ENCODE data around the gene THOC6.

THOC6 gene

GRCh38 chr16:3017794-3018506 lies 5.9 kb upstream of the THOC6 start, which contains the start of gene CLDN6:
CLDN6 (minus strand) TSS chr16:3018183; CDS start chr16:3016021, 2,162 bp downstream.
- FAIRE-seq, result no peak

DNA sequence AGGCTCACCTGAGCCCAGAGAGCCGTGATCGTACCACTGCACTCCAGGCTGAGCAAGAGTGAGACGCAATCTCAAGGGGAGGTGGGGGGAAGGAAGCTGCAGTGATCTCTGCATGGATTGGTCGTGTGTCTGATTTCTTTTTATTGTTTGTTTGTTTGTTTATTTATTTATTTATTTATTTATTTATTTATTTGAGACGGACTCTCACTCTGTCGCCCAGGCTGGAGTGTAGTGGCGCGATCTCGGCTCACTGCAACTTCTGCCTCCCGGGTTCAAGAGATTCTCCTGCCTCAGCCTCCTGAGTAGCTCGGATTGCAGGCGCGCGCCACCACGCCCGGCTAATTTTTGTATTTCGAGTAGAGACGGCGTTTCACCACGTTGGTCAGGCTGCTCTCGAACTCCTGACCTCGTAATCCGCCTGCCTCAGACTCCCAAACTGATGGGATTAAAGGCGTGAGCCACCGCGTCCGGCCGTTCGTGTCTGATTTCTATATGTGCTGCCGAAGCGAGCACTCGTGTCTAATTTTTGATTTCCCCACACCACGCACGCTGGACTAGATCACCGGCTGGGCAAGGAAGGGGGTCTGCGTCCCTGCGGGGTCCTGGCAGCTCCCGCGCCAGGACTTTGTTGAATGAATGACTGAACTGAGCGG lies 4.1 kb upstream of the THOC6 start:
- FAIRE-seq, result no peak

DNA sequence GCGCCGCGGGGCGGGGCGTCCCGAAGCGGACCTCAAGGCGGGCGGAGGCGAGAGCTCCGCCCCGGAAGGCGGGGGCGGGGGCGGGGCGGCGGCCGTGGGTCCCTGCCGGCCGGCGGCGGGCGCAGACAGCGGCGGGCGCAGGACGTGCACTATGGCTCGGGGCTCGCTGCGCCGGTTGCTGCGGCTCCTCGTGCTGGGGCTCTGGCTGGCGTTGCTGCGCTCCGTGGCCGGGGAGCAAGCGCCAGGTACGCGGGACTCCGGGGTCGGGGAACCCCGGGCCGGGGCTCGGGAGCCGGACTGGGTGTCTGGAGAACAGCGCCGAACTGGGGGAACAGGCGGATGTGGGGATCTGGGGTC lies 3.6 kb upstream of the THOC6 start, which contains the start of gene TNFRSF12A:
TNFRSF12A (plus strand) TSS at position 122 of the 357 bp plus-strand sequence; CDS start at position 152, 30 bp downstream.
- FAIRE-seq, result no peak

GRCh38 chr16:3020604-3021448 lies 3.0 kb upstream of the THOC6 start:
- no peak for FAIRE-seq

DNA sequence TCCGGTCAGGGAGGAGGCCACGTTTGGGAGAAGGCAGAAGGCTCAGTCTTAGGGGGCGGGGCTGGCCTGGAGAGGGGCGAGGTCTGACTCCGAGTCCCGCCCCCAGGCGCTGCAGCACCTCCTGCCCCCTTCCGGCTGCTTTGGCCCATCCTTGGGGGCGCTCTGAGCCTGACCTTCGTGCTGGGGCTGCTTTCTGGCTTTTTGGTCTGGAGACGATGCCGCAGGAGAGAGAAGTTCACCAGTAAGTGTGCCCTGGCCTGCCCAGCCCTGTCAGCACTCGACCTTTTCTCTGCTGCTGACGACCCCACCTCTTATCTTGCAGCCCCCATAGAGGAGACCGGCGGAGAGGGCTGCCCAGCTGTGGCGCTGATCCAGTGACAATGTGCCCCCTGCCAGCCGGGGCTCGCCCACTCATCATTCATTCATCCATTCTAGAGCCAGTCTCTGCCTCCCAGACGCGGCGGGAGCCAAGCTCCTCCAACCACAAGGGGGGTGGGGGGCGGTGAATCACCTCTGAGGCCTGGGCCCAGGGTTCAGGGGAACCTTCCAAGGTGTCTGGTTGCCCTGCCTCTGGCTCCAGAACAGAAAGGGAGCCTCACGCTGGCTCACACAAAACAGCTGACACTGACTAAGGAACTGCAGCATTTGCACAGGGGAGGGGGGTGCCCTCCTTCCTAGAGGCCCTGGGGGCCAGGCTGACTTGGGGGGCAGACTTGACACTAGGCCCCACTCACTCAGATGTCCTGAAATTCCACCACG lies 2.2 kb upstream of the THOC6 start:
- FAIRE-seq, result no peak

DNA sequence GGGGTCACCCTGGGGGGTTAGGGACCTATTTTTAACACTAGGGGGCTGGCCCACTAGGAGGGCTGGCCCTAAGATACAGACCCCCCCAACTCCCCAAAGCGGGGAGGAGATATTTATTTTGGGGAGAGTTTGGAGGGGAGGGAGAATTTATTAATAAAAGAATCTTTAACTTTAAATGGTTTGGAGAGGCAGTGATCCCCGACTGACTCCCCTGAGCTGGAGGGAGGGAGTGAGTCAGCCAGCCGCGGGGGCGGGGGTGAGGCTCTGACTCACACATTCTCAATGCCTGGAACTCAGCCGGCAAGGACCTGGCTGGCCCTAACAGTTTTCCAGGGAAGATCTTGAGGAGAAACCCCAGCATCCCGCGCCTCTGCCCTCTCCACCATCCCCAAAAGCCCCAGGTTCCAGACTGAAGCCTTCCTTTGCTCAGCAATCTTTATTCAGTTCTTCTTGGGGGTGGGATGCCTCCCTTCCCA lies 1.6 kb upstream of the THOC6 start:
- no peak for FAIRE-seq

GRCh38 chr16:3022684-3023414 lies 986 bp upstream of the THOC6 start:
- no peak for FAIRE-seq

- no peak for FAIRE-seq
These were observed 493 bp upstream of the THOC6 start for GRCh38 chr16:3023415-3023668.

DNA sequence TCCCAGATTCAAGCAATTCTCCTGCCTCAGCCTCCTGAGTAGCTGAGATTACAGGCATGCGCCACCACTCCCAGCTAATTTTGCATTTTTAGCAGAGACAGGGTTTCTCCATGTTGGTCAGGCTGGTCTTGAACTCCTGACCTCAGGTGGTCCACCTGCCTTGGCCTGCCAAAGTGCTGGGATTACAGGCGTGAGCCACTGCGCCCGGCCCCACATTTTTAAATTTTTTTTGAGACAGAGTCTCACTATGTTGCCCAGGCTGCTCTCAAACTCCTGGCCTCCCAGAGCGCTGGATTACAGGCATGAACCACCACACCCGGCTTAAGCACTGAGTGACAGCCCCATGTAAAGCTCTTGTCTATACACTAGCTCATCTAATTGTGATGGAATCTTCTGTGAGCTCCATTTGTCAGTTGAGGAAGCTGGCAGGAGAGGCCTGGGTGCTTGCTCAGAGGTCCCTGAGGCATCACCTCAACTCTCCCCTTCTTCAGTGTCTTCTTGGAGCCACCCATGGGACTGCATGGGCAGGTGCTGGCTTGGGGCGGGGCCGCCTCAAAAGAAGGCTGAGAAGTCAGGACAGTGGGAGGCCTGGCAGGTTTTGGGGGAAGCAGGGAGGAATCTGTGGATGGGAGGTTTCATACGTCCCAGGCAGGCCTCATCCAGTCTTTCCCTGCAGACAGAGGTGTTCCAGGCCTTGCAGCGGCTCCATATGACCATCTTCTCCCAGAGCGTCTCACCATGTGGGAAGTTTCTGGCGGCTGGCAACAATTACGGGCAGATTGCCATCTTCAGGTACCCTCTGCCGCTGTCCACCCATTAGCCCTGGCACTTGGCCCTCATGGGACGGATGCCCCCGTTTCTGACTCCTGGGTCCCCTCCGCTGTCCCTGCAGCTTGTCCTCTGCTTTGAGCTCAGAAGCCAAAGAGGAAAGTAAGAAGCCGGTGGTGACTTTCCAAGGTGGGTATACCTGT lies 1.5 kb downstream of the THOC6 start:
- FAIRE-seq, result no peak

DNA sequence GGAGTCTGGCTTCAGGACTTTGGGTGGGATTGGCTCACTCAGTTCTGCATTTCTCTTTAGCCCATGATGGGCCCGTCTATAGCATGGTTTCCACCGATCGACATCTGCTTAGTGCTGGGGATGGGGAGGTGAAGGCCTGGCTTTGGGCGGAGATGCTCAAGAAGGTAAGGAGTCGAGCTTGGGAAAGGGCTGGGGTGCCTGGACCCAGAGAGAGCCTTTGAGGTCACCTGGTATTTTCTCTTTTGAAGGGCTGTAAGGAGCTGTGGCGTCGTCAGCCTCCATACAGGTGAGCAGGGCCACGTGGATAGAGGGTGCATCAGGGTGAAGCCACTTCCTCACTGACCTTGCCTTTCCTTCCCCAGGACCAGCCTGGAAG lies 2.2 kb downstream of the THOC6 start:
- no peak for FAIRE-seq

GRCh38 chr16:3026609-3027488 lies 3.0 kb downstream of the THOC6 start:
- no peak for FAIRE-seq

DNA sequence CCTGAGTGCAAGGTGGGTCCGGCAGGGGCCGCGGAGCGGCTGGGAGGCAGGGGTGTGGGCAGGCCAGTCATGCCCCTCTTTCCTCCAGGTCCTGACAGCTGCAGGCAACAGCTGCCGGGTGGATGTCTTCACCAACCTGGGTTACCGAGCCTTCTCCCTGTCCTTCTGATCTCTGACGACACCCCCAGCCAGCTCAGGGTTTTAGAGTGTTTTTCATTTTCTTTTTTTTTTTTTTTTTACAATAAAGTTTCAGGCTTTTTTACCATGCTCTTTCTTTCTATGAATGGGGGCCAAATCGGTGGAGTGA lies 3.6 kb downstream of the THOC6 start:
- FAIRE-seq, result no peak

DNA sequence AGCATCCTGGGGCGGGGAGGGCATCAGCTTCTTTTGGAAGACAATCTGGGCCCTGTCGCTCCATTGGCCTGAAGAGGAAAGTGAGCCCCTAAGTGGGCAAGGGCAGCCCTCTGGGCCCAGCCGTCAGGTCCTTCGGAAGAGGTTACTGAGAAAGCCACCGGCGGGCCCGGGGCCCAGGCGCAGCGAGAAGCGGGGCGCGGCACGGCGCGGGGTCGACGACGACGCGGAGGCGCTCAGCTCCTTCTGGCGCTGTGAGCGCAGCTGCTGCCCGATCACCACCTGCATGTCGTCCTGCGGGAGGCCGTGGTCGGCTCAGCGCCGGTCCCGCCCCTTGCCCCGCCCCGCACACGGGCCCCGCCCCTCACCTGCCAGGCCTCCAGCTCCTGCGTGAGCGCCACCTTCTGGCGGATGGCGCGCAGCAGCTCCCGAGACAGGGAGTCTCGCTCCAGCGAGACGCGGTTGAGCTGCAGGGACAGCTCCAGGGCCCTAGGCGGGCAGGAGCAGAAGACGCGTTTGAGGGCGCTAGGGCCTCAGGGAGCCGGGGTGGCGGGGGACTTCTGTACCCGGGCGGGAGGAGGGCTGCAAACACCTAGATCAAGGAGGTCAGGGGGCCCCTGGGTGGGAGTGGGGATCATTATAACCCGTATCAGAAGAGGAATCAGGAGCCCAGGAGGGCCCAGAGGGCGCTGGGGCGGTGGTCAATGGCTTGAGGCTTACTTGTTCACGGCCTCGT lies 4.3 kb downstream of the THOC6 start:
- FAIRE-seq, result no peak

DNA sequence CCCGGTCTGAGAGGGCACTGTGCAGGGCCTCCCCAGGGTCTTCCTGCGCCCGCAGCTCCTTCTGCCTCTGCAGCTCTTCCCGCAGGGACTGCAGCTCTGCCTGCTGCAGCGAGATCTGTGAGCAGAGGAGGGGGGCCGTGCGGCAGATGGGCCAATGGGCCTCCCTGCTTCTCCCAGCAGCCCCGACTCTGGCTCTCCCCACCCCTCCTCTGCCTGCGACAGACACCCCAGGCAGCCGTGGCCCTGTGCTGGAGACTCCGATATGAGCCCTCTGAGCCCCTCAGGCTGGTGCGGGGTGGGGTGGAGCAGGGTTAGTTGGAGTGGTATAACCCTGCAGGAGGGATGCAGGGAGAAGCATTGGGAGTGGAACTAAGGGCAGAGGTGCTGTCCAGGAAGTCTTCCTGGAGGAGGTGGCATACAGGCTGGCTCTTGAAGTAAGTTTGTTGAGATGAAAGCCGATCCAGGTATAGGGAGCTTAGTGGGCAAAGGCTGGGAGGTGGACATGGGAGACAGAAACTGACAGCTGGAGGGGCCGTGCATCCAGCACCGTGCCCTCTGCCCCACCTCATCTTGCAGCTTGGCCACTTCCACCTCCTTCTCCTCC lies 5.0 kb downstream of the THOC6 start:
- FAIRE-seq, result no peak

DNA sequence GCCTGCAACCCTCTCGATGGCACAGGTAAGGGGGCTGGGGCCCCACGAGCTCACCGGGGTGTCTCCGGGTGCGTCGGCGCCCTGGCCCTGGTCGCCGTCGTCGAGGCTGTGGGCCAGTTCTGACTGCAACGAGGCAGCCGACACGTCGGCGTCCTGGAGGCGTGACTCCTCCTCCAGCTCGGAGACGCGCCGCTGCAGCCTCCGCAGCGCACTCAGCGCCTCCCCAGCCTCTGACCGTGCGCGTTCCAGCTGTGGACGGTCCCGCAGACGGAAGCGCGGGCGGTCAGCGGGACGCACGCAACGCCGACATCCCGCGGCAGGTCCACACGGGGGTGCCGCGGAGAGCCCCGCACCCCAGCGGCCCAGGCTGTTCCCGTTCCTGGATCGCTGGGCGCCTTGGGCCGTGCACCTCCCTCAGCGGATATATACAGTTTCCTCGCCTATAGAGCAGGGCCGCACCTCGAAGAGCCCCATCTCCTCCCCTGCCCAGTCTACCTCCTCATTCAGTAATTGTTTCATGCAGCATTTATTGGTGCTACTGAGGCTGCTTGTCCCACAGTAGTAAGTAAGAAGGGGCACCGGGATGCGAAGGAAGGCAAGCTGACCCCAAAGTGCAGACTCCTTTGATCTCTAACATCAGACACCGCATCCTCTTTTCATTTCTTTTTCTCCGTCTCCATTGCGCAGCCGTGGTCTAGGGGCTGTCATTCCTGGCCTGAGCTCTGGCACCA lies 5.8 kb downstream of the THOC6 start:
- no peak for FAIRE-seq

GRCh38 chr16:3030222-3031212 lies 6.7 kb downstream of the THOC6 start:
- no peak for FAIRE-seq

- no peak for FAIRE-seq
These were observed 8.8 kb downstream of the THOC6 start for GRCh38 chr16:3032624-3033023.

Measured in islet of Langerhans (tissue), 1 donor.